Urothelium cell line (cell line): ENCODE results near the gene B9D2.
"Not testable (repeated sequence)": the region's sequence is repeated elsewhere in the genome, so short reads cannot be mapped to it uniquely, and the experiment has no call there.

Experiments
- DNase-seq: peaks from one replicate; pipeline ENCODE4 v3.0.0; 2011; ENCODE audit warnings: low spot score, mixed read lengths
- FAIRE-seq: peaks from 2 replicates; lab custom pipeline; 2011; peaks lifted over from hg19 to GRCh38; lab: Jason Lieb, UNC

B9D2 gene

DNA sequence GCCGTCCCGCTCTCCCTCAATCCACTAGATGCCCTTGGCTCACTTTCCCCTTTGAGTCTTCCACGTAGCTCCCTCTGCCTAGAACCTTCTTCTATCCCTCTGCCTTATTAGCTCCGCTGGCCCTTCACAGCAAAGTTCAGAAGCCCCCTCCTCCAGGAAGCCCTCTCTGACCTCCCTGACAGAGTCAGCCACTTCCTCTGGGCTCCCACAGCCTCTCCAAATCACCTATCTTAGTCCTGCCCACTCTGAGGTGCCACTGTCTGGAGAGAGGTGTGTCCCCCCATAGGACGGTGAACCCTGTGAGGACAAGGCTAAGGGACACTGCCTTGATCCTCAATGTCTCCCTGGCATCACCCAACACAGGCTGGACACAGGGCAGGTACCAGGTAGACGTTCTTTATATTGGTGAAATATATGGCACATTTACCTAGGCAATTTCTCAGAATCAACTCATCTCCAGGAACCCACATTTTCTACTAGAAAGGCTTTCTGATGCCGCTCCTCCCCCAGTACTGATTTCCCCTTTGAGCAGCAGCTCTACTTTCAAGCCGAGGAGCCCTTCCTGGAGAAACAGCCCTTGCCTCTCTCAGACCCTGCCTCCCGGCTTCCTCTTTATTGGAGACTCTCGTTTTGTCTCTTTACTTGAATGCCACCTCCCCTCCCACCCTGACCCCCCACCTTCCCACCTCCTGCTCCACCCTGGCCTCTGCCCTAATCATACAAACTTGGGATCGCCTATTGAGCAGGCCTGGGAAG lies 6.8 kb downstream of the B9D2 start:
- FAIRE-seq (no peak), DNase-seq (no peak)

DNA sequence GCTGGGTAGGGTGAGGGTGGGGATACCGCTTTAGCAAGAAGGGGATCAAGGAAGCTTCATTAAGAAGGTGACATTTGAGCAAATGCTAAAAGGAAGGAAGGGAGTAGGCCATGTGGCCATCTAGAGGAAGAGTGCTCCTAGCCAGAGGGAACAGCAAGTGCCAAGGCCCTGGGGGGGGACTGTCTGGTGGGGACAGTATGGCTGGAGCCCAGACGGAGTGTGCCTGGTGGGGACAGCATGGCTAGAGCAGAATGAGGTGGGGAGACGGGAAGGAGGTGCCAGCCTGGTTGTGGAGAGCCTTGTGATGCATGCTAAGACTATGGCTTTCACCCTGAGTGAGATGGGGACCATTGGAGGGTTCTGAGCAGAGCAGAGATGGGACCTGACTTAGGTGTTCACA lies 8.1 kb downstream of the B9D2 start:
- FAIRE-seq (no peak), DNase-seq (no peak)

DNA sequence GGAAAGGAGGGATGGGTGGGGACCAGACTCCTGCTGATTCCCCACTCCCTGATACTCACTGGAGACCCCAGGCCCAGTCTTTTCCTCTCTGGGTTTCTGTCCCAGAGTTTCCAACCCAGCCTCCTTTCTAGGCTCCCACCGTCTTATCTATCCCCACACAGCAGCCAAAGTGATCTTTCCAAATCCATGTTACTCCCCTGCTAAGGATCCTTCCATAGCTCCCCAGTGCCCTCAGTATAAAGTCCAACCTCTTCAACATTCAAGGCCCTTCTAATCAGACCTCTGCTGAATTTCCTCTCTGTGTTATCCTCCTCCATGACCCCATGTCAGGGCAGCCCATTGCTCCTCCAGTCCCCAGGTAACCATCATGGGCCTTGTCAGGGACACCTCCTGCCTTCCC lies 8.9 kb downstream of the B9D2 start:
- DNase-seq (no peak), FAIRE-seq (no peak)

DNA sequence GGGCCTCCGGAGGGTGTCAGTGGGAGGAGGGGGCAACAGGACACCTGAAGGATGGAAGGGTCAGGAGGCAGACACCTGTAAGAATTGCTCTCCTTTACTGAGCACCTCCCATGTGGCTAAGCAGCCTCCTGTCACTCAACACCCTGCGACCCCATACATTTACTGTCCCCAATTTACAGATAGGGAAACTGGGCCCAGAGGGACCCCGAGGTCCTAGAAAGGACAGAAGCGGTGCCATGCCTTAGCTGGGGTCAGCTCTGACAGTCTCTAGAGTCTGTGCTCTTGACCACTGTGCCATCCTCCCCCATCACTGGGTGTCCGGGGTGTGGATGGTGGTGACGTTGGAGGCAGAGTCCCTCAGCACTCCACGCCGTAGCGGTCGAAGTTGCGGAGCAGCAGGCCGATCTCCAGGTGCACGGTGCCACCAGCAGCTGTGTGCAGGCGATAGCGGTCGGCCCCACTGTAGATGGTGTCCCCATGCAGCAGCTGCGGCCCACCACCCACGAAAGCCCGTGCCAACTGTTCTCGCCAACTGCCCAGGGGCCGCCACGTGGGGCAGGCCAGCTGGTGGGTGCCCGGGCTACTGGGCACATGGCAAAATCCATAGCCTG lies 9.5 kb downstream of the B9D2 start:
- no peak for DNase-seq
- peak; percentile 23 for FAIRE-seq

DNA sequence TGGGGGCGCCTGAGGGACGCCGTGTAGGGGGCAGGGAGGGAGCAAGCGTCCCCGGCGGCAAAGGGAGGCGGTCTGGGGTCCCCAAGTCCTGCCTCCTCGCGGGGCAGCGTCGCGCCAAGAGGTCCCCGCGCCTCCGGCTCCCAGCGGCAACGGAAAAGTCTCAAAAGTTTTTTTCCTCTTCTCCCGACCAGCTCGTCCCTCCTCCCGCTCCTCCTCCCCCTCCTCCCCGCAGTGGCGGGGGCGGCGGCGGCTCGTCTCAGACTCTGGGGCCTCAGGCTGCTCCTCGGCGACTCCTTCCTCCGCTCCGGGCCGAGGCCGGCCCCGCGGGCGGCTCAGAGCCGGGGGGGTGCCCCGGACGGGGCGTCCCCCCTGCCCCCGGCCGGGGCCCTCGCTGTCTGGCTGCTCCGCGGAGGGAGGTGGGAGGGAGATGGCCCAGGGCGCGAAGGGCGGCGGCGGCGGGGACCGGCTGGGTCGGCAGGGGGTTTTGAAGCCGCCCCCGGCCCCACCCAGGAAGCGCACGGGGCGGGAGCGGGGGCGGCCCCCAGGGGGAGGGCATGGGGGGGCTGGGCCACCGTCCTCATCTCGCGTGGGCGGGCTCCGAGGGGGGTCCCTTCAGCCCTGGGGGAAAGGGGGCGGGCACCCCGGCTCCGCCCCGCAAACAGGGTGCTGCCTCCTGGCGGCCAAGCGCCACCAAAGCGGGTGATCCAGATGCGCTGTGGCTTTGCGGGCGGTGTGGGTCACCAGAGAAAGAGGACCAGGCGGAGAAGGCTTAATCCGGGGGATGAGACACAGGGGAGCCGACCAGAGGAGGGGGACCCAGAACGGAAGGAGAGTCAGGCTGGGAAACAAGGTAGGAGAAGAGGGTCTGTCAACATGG lies 10.2 kb downstream of the B9D2 start, which contains the start of gene TGFB1:
Gene TGFB1 (minus strand): TSS at position 457 of the 877 bp plus-strand sequence. CDS start 878 bp downstream, outside the sequence.
- no peak for FAIRE-seq

DNA sequence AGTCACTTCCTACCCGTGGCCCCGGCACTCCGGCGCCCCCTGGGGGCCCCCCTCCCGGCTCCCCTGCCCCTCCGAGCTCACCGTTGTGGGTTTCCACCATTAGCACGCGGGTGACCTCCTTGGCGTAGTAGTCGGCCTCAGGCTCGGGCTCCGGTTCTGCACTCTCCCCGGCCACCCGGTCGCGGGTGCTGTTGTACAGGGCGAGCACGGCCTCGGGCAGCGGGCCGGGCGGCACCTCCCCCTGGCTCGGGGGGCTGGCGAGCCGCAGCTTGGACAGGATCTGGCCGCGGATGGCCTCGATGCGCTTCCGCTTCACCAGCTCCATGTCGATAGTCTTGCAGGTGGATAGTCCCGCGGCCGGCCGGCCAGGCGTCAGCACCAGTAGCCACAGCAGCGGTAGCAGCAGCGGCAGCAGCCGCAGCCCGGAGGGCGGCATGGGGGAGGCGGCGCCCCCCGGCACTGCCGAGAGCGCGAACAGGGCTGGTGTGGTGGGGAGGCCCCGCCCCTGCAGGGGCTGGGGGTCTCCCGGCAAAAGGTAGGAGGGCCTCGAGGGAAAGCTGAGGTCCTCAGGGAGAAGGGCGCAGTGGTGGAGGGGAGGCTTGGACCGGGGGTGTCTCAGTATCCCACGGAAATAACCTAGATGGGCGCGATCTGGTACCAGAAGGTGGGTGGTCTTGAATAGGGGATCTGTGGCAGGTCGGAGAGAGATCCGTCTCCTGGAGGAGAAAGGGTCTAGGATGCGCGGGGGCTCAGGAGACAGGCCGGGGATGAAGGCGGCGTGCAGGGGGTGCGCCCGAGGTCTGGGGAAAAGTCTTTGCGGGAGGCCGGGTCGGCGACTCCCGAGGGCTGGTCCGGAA lies 11.1 kb downstream of the B9D2 start:
- FAIRE-seq (no peak), DNase-seq (peak; percentile 73)

More for the DNA sequence above, 10.2 kb downstream of the B9D2 start, which contains the start of gene TGFB1:
- DNase-seq, result peak; percentile 97

DNA sequence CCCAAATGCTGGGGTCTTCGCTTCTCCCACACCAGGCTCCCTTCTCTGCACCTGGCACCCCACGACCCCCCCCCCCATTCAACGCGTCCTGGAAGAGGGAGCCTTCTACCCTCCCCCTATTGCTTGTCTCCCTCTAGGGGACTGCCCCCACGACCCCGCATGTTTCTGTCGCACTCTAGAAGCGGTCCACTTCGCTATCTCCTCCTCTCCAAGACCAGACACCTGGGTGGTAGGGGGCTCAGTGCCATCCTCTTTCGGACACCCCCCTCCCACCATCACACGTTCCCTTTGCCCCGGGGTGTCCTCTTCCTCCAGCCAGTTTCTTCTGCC lies 11.7 kb downstream of the B9D2 start:
- DNase-seq (no peak), FAIRE-seq (no peak)

DNA sequence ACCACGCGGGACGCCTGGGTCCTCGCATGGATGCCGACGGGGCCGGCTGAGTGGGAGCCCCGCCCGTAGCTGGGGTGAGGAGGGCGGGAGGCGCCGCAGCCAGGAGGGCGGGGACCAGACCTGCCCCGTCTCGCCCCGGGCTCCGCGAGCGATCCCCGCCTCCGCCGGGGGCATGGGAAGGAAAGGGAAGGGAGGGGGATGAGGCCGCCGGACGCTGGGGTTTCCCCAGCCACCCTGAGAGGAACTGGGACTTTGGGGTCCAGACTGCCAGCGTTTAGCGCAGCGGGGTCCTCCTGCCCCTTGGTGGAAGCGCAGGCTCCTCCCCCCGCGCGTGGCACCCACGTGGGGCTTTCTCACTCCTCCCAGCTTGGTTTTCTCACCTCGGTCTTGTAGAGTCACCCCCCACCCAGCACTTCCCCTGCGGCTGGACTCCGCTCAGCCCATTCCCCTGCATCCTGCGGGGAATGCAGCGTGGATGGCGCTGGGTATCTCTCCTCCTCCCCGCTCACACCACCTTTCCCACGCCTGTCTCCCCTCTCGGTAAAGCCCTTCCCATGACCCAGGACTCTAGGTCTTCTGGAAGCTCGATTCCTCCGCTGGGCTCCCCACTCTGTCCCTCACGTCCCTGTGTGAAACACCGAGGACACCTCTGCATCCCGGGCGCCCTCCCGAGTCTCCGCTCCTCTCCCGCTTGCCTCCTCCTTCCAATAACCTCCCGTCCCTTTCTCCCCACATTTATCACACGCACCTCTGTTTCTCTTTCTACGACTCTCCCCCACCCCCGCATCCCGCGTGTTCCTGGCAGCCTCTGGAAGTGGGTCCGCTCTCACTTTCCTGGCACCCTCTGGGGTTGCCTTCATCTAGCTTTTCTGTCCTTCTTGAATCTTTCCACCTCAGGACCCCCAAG lies 12.4 kb downstream of the B9D2 start:
- peak; percentile 83 for DNase-seq
- peak; percentile 20 for FAIRE-seq

DNA sequence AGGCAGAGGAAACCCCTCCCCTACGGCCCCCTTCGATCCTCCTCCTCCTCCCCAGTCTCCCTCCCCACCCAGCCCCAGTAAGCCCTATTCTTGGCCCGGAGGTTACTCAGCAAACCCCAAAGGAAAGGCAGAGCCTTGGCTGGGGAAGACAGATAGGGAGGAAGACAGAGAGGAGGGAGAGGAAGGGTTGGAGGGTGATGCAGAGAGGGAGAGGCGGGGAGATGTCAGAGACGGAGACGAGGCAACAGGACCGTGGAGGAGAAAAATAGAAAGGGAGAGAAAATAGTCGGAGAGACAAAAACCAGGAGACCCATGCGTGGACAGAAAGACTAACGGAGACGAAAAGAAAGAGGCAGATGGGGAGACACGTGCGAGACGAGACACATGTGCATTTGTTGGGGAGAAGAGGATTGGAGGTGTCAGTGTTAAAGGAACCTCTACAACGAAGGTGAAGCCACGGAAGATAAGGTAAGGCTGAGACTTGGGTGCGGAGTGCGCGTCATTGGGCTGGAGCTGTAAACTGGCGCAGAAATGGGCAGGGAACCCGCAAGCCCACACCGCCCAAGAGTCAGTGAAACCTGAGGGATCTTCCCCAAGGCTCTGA lies 13.1 kb downstream of the B9D2 start:
- FAIRE-seq, result no peak
- no peak for DNase-seq

DNA sequence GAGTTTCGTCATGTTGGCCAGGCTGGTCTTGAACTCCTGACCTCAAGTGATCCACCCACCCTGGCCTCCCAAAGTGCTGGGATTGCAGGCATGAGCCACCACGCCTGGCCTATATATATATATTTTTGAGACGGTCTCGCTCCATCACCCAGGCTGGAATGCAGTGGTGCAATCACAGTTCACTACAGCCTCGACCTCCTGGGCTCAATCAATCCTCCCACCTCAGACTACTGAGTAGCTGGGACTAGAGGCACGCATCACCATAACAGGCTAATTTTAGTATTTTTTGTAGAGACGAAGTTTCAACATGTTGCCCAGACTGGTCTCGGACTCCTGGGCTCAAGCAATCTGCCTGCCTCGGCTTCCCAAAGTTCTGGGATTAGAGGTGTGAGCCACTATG lies 17.0 kb downstream of the B9D2 start:
- not testable (repeated sequence) for FAIRE-seq

DNA sequence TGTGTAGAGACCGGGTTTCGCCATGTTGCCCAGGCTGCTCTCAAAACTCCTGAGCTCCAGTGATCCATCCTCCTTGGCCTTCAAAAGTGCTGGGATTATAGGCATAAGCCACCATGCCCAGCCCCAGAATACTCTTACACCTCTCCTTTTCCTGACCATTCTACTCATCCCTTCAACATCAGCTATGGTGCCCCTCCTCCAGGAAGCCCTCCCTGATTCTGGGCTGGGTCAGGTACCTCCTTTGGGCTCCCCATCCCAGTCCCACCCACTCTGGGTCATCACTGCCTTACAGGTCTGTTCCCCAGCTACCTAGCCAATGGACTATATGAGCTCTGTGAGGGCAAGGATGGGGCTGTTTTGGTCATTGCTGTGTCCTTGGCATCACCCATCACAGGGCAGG lies 19.8 kb downstream of the B9D2 start:
- no peak for DNase-seq
- no peak for FAIRE-seq

More for the DNA sequence above, 17.0 kb downstream of the B9D2 start:
- DNase-seq, result not testable (repeated sequence)

DNA sequence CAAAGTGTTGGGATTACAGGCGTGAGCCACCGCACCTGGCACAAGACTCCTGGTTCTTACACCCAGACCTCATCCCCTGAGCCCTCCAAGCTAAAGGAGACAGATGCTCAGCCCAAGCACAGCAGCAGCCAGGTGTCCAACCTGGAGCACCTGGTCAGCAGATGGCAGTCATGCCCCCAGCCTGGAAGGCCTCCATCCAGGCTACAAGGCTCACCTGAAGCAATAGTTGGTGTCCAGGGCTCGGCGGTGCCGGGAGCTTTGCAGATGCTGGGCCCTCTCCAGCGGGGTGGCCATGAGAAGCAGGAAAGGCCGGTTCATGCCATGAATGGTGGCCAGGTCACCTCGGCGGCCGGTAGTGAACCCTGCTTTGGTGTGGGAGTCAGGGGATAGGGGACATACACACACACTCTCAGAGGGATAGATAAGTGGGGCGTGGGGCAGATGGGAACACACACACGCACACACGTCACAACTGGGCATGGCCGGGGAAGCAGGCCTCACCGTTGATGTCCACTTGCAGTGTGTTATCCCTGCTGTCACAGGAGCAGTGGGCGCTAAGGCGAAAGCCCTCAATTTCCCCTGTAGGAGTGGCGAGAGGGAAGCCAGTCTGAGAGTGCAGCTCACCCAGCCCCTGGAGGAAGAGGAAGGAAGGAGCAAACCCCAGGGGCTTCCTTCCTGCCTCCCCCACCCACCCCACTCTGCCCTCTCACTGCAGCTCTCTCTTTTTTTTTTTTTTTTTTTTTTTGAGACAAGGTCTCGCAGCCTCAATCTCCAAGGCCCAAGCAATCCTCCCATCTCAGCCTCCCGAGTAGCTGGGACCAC lies 22.1 kb downstream of the B9D2 start:
- FAIRE-seq (no peak), DNase-seq (no peak)

DNA sequence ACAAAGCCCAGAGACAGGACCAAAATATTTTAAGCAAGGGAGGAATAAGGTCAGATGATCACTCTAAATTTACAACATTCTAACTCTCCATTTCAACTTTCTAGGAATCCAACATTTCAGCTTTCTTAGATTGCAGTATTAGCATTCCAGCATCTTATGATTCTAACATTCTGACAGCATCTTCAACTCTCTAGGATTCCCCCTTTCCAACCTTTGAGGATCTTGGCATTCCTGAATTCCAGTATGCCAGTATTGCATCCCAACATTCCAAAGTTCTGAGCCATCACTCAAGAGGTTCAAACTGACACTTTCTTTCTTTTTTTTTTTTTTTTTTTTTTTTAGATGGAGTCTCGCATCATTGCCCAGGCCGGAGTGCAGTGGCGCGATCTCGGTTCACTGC lies 24.0 kb downstream of the B9D2 start:
- peak; percentile 57 for DNase-seq
- FAIRE-seq, result no peak

DNA sequence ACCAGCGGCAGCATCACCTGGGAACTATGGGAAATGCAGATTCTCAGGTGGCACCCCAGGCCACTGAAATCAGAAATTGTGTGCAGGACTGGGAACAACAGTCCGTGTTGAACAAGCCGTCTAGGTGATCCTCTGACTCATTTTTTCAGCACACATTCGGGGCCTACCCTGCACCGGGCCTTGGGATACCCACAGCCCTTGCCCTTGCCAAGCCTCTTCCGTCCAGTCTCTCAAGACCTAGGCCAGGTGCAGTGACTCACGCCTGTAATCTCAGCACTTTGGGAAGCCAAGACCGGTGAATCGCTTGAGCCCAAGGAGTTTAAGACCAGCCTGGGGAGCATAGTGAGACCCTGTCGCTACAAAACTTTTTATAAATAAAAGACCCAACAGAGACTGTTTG lies 28.5 kb downstream of the B9D2 start:
- FAIRE-seq (no peak), DNase-seq (no peak)

DNA sequence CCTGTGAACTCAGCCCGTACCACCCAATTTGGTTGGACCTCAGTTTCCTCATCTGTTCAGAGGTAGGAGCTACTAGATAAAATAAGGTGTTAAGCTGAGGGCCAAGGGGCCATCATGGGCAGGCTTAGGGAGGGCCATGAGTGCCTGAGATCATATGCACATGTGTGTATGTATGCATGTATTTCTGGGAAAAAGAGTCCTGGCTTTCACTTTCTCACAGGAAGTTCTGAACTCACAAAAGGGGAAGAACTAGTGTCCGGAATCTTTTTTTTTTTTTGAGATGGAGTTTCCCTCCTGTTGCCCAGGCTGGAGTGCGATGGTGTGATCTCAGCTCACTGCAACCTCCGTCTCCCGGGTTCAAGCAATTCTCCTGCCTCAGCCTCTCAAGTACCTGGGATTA lies 29.2 kb downstream of the B9D2 start:
- FAIRE-seq (no peak), DNase-seq (no peak)

DNA sequence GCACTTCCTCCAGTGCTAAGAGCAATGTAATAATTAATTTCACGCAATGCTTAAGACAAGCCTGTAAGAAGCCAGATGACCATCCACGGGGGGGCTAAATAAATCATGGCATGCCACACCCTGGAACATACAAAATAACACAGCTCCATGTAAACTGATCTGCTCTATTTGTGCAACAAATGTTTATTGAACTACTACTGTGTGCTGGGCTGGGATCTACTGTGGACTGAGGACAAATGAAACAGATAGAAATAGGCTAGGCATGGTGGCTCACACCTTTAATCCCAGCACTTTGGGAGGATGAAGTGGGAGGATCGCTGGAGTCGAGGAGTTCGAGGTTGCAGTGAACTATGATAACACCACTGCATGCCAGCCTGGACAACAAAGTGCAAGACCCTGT lies 31.5 kb downstream of the B9D2 start:
- no peak for FAIRE-seq

DNA sequence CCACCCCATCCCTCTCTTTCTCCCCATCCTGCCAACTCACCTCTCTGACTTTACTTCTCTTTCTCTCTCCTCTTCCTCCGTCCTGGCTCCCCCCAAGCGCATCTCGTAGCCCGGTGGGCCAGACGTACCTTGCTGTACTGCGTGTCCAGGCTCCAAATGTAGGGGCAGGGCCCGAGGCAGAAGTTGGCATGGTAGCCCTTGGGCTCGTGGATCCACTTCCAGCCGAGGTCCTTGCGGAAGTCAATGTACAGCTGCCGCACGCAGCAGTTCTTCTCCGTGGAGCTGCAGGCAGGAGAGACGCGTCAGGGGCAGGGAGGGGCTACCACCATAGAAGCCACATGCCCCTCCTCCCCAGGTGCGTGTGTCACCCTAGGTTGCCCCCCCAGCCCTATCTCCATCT lies 31.9 kb downstream of the B9D2 start:
- no peak for DNase-seq
- FAIRE-seq, result no peak

More for the DNA sequence above, 31.5 kb downstream of the B9D2 start:
- no peak for DNase-seq

DNA sequence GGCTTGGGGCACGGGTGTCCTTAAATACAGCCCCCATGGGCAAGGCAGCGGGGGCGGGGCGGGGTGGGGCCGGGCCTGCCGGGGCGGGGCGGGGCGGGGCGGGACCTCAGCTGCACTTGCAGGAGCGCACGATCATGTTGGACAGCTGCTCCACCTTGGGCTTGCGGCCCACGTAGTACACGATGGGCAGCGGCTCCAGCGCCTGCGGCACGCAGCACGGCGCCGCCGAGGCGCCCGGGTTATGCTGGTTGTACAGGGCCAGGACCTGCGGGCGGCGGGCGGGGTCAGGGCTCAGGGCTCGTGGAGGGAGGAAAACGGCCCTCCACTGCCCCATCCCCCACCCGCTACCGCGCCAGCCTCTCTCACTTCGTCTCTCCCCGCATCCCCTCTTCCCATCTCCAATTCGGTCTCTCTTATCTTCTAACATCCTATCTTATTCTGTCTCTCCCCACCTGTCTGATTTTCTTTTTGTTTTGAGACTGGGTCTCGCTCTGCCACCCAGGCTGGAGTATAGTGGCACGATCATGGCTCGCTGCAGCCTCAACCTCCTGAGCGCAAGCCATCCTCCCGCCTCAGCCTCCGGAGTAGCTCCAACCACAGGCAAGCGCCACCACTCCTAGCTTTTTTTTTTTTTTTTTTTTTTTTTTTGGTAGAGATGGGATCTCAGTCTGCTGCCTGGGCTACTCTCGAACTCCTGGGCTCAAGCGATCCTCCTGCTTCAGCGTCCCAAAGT lies 32.8 kb downstream of the B9D2 start:
- FAIRE-seq, result no peak
- DNase-seq, result no peak
